HT-29 (cell line): ENCODE results near the gene TMEM100. TPM values are rescaled to one million over a fixed set of nuclear protein-coding genes. Genes with fewer than 3 reads are reported as not detected.

Source experiments
- DNase-seq: peaks from one replicate; pipeline ENCODE4 v3.0.0-alpha.2; 2015; ENCODE audit warnings: low spot score
- total RNA-seq: library from RNA; depleted of rRNA; stranded (reverse); fragments of >200 nt; shearing (Covaris generic); gene quantifications from 2 replicates; pipeline ENCODE4 v1.2.3, GENCODE V29; 2014

The TMEM100 gene
- total RNA-seq, 1 experiment from 2014 or later = not detected

- peak; percentile 88 for DNase-seq
Observed at GRCh38 chr17:55717898-55718735, 4.5 kb downstream of the TMEM100 start.

GRCh38 chr17:55717432-55717831 is 5.2 kb downstream of the TMEM100 start:
- DNase-seq = no peak

GRCh38 chr17:55710829-55711496 is 11.7 kb downstream of the TMEM100 start:
- no peak for DNase-seq

- no peak for DNase-seq
Observed at GRCh38 chr17:55710410-55710809, 12.3 kb downstream of the TMEM100 start.

GRCh38 chr17:55709984-55710383 is 12.7 kb downstream of the TMEM100 start:
- DNase-seq = no peak

GRCh38 chr17:55709440-55709839 is 13.2 kb downstream of the TMEM100 start:
- no peak for DNase-seq

- no peak for DNase-seq
Observed at GRCh38 chr17:55708175-55708974, 14.3 kb downstream of the TMEM100 start.

GRCh38 chr17:55706808-55707773 is 15.6 kb downstream of the TMEM100 start:
- no peak for DNase-seq

GRCh38 chr17:55705847-55706246 is 16.8 kb downstream of the TMEM100 start:
- no peak for DNase-seq

GRCh38 chr17:55704401-55704800 is 18.3 kb downstream of the TMEM100 start:
- DNase-seq = no peak

GRCh38 chr17:55702150-55702549 is 20.5 kb downstream of the TMEM100 start:
- DNase-seq = no peak

GRCh38 chr17:55699181-55699860 is 23.3 kb downstream of the TMEM100 start:
- DNase-seq = no peak

GRCh38 chr17:55694286-55694910 is 28.3 kb downstream of the TMEM100 start:
- no peak for DNase-seq

- no peak for DNase-seq
Observed at GRCh38 chr17:55693254-55694216, 29.1 kb downstream of the TMEM100 start.

- DNase-seq = no peak
Observed at GRCh38 chr17:55692276-55692675, 30.4 kb downstream of the TMEM100 start.

GRCh38 chr17:55691666-55692065 is 31.0 kb downstream of the TMEM100 start:
- no peak for DNase-seq

- DNase-seq = no peak
Observed at GRCh38 chr17:55690105-55690508, 32.6 kb downstream of the TMEM100 start.

GRCh38 chr17:55689672-55690071 is 33.0 kb downstream of the TMEM100 start:
- DNase-seq = no peak

GRCh38 chr17:55688057-55688456 is 34.6 kb downstream of the TMEM100 start:
- DNase-seq = no peak
